ENCODE data around the gene COPG1. TPM values are rescaled to one million over a fixed set of nuclear protein-coding genes. Genes with fewer than 3 reads are reported as not detected.

COPG1 gene
- total and polyA plus RNA-seq, 2 of the 13 experiments (the other 11 are each of a cell fraction or from before 2014, with no cell fraction given) = 98.6 to 166 TPM

DNA sequence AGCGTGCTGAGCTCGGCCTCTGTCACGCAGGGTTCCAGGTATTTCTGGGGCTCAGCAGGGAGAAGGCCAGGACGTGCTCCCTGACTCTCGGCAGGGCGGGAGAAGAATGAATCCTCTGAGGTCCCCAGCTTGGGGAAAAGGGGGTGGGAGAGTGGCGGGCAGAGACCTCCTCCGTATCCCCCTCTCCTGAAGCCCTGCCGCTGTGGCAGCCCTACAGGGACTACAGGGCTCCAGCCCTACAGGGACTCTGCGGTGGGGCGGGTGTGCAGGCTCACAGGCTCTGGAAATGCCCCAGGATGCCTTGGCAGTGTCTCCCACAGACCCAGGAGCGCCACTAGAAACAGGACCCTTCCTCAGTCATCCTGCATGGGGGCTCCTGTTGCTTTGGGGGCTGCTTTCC lies 75.4 kb downstream of the COPG1 start:
- no TSS peak for BruUV-seq (replicated peaks)
- in situ Hi-C loops (cut with HindIII; ENCODE audit: extremely low pct_ligation_motif_present, low pct_unique_long_range_greater_than_20kb) = no loop called here
- DNase-seq (ENCODE audit: low spot score) (no peak), ATAC-seq (no peak), FAIRE-seq (no peak)
- 90% methylated on average over 5 of the region's 12 CpGs for WGBS (ENCODE audit: low lambda C conversion rate)
- Histone ChIP-seq H3K4me2 (ENCODE audit: low read depth, low read length) (no peak overlapping the region), H2AFZ (ENCODE audit: low read length) (no peak overlapping the region), H3K79me2 (ENCODE audit: insufficient read depth, low read length) (no peaks in the 10 kb centered on the region), H3K9me3 (ENCODE audit: low read length) (no peaks in the 10 kb centered on the region), H3K27ac (ENCODE audit: extremely low read length, insufficient read depth, low read length) (no peak overlapping the region), H3K9ac (ENCODE audit: insufficient read depth, low read depth, low read length) (no peak overlapping the region), H4K20me1 (ENCODE audit: insufficient read depth, low read length) (no peaks in the 10 kb centered on the region), H3K27me3 (ENCODE audit: control insufficient read depth in 1 of 2, insufficient read depth in 2 of 2, low read length in 2 of 2) (no peaks in the 10 kb centered on the region), H3K36me3 (replicated peaks in 1 of 2; ENCODE audit: control insufficient read depth in 1 of 2, insufficient read depth in 2 of 2, low read length in 2 of 2) (no peaks in the 10 kb centered on the region), H3K4me3 (replicated peaks in 1 of 3; ENCODE audit: insufficient read depth in 1 of 3, low read depth in 2 of 3, low read length in 3 of 3) (no peak overlapping the region), H3K4me1 (ENCODE audit: insufficient read depth, low read length) (peaks cover 53% of the 10 kb centered on the region)
- intact Hi-C loops (cut with micrococcal nuclease; ENCODE audit: unreplicated experiment) = no loop called here
- TF ChIP-seq KLF13 (CRISPR knock-in tag; IDR thresholded peaks at IDR 0.05) (no peak), ZNF564 (CRISPR knock-in tag; IDR thresholded peaks at IDR 0.05) (no peak), ZNF136 (CRISPR knock-in tag; IDR thresholded peaks at IDR 0.05; ENCODE audit: low read depth) (no peak), TCF7L2 (IDR thresholded peaks at IDR 0.05; ENCODE audit: low read depth, low read length) (no peak), ZNF138 (CRISPR knock-in tag; IDR thresholded peaks at IDR 0.05; ENCODE audit: low read depth) (no peak)
- TF ChIP-seq, protein P1, sequence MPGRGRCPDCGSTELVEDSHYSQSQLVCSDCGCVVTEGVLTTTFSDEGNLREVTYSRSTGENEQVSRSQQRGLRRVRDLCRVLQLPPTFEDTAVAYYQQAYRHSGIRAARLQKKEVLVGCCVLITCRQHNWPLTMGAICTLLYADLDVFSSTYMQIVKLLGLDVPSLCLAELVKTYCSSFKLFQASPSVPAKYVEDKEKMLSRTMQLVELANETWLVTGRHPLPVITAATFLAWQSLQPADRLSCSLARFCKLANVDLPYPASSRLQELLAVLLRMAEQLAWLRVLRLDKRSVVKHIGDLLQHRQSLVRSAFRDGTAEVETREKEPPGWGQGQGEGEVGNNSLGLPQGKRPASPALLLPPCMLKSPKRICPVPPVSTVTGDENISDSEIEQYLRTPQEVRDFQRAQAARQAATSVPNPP (CRISPR knock-in tag; IDR thresholded peaks at IDR 0.05) = no peak
- ChIA-PET POLR2A (interaction anchor here (1.7 to 4.6 kb wide), 2 partner anchors 8 to 11 kb away, joined by 6 to 33 read pairs; a partner anchor contains a TSS), CTCF (ENCODE audit: low intra/inter-chr PET ratio, low total read pairs) (no interaction called here)

DNA sequence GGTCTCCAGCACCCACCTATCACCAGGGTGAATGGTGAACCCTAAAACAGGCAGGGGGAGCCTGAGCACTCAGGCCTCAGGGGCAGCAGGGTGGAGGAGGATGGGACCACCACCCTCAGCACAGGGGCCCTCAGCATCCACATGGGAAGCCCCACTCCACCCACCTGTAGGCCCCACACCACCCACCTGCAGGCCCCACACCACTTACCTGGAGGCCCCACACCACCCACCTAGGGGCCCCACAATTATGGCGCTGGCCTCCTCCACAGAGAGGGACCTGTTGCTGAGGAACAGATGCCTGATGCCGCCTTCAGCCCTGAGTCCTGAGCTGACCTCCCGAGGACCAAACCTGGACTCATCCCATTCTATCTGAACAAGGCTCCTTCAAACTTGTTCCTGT lies 76.0 kb downstream of the COPG1 start:
- Histone ChIP-seq H3K4me2 (ENCODE audit: low read depth, low read length) (no peak overlapping the region), H2AFZ (ENCODE audit: low read length) (no peak overlapping the region), H3K9ac (ENCODE audit: insufficient read depth, low read depth, low read length) (no peak overlapping the region), H3K4me3 (replicated peaks in 1 of 3; ENCODE audit: insufficient read depth in 1 of 3, low read depth in 2 of 3, low read length in 3 of 3) (no peak overlapping the region), H3K4me1 (ENCODE audit: insufficient read depth, low read length) (peaks cover 58% of the 10 kb centered on the region), H3K36me3 (replicated peaks in 1 of 2; ENCODE audit: control insufficient read depth in 1 of 2, insufficient read depth in 2 of 2, low read length in 2 of 2) (no peaks in the 10 kb centered on the region), H3K27me3 (ENCODE audit: control insufficient read depth in 1 of 2, insufficient read depth in 2 of 2, low read length in 2 of 2) (no peaks in the 10 kb centered on the region), H3K9me3 (ENCODE audit: low read length) (no peaks in the 10 kb centered on the region), H4K20me1 (ENCODE audit: insufficient read depth, low read length) (no peaks in the 10 kb centered on the region), H3K79me2 (ENCODE audit: insufficient read depth, low read length) (no peaks in the 10 kb centered on the region), H3K27ac (ENCODE audit: extremely low read length, insufficient read depth, low read length) (no peak overlapping the region)
- ATAC-seq (no peak), FAIRE-seq (no peak), DNase-seq (ENCODE audit: low spot score) (no peak)
- BruUV-seq (replicated peaks) = no TSS peak
- ChIA-PET POLR2A (interaction anchor here (4.6 kb wide), 1 partner anchor 8 kb away, joined by 33 read pairs; a partner anchor contains a TSS), CTCF (ENCODE audit: low intra/inter-chr PET ratio, low total read pairs) (no interaction called here)
- intact Hi-C loops (cut with micrococcal nuclease; ENCODE audit: unreplicated experiment) (no loop called here), in situ Hi-C loops (cut with HindIII; ENCODE audit: extremely low pct_ligation_motif_present, low pct_unique_long_range_greater_than_20kb) (no loop called here)
- WGBS (ENCODE audit: low lambda C conversion rate) = 76% methylated on average over 3 of the region's 3 CpGs
- TF ChIP-seq SMAD9 (CRISPR knock-in tag; IDR thresholded peaks at IDR 0.05) = no peak
- no peak for TF ChIP-seq HIVEP1 (CRISPR knock-in tag; IDR thresholded peaks at IDR 0.05)
- TF ChIP-seq GPN1 (CRISPR knock-in tag; IDR thresholded peaks at IDR 0.05; ENCODE audit: borderline replicate concordance) = no peak
- TF ChIP-seq RFXAP (CRISPR knock-in tag; IDR thresholded peaks at IDR 0.05; ENCODE audit: borderline replicate concordance) = no peak
- no peak for TF ChIP-seq HNRNPL (IDR thresholded peaks at IDR 0.05; ENCODE audit: low read depth, low read length)
- no peak for TF ChIP-seq KMT2A (CRISPR knock-in tag; IDR thresholded peaks at IDR 0.05)
- TF ChIP-seq, protein P2, sequence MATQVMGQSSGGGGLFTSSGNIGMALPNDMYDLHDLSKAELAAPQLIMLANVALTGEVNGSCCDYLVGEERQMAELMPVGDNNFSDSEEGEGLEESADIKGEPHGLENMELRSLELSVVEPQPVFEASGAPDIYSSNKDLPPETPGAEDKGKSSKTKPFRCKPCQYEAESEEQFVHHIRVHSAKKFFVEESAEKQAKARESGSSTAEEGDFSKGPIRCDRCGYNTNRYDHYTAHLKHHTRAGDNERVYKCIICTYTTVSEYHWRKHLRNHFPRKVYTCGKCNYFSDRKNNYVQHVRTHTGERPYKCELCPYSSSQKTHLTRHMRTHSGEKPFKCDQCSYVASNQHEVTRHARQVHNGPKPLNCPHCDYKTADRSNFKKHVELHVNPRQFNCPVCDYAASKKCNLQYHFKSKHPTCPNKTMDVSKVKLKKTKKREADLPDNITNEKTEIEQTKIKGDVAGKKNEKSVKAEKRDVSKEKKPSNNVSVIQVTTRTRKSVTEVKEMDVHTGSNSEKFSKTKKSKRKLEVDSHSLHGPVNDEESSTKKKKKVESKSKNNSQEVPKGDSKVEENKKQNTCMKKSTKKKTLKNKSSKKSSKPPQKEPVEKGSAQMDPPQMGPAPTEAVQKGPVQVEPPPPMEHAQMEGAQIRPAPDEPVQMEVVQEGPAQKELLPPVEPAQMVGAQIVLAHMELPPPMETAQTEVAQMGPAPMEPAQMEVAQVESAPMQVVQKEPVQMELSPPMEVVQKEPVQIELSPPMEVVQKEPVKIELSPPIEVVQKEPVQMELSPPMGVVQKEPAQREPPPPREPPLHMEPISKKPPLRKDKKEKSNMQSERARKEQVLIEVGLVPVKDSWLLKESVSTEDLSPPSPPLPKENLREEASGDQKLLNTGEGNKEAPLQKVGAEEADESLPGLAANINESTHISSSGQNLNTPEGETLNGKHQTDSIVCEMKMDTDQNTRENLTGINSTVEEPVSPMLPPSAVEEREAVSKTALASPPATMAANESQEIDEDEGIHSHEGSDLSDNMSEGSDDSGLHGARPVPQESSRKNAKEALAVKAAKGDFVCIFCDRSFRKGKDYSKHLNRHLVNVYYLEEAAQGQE (IDR thresholded peaks at IDR 0.05; ENCODE audit: borderline replicate concordance in 1 of 2, low read depth in 1 of 2, low read length in 2 of 2) = no peak
- no peak for TF ChIP-seq ZFX (CRISPR knock-in tag; IDR thresholded peaks at IDR 0.05; ENCODE audit: low read depth)
- TF ChIP-seq SMYD3 (CRISPR knock-in tag; IDR thresholded peaks at IDR 0.05) = no peak
- no peak for TF ChIP-seq ZNF333 (CRISPR knock-in tag; IDR thresholded peaks at IDR 0.05; ENCODE audit: borderline replicate concordance)
